HS-27A (cell line): ENCODE measurements around the gene SLC1A2.

Experiments
- DNase-seq: peaks from one replicate; pipeline ENCODE4 v3.0.0-alpha.2; 2012; ENCODE audit warnings: low read depth, missing footprints

Gene SLC1A2

DNA sequence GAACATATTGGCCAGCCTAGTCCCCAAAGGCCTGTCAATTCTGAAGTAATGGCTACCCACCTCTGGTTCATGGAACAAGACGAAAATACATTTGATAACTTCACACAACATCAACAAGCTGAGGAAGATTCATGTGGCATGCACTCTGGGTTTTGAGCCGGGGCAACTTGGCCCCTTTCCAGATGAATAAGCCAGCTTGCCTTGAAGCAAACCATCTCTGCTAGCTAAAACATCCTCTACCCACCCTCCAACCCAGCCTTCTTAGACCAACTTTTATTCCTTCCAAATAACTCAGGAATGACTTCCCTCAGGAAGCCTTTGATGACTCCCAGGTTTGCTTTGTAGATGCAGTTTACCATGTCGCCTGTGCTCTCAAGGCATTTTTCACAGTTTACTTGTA lies 94.4 kb downstream of the SLC1A2 start:
- no peak for DNase-seq

DNA sequence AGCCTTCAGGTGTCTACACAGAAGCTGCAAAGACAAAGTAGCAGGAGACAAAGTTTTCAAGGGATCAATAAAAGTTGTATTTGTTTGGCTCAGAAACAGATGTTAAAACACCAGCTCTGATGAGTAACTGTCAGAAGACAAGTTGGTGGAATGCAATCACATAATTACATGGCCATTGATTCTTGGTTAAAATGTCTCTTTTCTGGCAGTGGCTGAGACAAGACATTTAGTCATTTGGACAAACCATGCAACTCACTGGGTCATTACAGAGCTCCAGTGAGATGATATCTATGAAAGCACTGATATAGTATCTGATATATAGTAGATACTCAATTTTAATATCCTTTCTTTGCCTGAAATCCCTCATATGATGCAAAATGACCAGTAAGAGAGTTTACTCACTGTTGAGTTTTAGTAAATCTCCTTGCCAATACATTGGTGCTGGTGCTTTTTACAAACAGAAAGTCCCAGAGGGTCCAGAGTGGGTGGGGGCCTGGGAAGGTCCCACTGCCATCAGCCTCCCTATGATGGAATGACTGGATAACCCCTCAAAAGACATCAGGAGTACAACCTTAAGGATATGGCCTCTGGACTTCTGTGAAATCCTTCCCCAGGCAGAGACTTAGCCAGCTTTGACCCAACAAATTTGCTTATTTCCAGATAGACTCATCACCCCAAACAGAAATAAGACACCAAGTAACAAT lies 95.0 kb downstream of the SLC1A2 start:
- DNase-seq: no peak

- no peak for DNase-seq
These were observed 96.1 kb downstream of the SLC1A2 start for GRCh38 chr11:35323076-35323868.

DNA sequence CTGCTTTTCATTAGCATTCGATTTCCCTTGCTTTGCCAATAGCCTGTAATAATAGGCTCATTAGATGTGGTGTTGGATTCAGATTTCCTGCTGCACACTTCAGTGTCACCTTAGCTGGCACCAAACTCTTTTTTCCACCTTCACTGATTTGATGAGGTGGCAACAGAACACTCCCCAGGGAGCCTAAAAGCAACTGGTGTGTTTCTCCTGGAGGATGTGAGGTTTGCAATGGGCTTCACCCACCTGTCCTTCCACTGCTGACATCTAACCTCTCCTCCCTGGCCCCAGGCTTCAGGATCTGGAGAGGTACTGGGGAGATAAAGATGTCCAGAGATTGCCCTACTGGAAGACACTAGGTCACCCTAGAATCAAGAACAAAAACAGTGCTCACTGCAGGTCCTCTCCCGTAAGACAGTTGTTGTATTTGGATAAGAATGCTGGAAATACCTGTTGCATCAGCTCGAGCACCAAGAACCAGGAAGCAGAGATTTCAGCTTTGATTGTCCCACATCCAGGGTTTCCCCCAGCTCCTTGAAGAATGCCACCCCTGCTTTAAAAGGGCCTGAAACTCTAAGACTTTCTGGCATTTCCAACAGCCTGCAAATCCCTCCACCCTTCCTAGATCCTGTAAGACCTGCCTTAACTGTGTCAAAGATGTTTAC lies 96.9 kb downstream of the SLC1A2 start:
- no peak for DNase-seq

- DNase-seq: no peak
These were observed 97.6 kb downstream of the SLC1A2 start for GRCh38 chr11:35321532-35322317.

DNA sequence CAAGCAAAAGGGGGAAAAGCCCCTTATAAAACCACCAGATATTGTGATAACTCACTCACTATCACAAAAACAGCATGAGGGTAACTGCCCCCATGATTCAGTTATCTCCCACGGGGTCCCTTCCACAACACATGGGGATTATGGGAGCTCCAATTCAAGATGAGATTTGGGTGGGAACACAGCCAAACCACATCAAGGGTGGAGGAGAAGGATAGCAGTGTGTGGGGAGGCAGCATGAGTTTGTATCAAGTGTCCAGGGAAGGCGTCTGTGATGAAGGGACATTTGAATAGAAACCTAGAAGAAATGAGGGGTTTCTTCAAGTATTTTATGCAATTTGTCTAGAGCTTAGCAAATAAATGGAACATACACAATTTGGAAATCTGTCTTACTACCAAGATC lies 98.2 kb downstream of the SLC1A2 start:
- DNase-seq: no peak

DNA sequence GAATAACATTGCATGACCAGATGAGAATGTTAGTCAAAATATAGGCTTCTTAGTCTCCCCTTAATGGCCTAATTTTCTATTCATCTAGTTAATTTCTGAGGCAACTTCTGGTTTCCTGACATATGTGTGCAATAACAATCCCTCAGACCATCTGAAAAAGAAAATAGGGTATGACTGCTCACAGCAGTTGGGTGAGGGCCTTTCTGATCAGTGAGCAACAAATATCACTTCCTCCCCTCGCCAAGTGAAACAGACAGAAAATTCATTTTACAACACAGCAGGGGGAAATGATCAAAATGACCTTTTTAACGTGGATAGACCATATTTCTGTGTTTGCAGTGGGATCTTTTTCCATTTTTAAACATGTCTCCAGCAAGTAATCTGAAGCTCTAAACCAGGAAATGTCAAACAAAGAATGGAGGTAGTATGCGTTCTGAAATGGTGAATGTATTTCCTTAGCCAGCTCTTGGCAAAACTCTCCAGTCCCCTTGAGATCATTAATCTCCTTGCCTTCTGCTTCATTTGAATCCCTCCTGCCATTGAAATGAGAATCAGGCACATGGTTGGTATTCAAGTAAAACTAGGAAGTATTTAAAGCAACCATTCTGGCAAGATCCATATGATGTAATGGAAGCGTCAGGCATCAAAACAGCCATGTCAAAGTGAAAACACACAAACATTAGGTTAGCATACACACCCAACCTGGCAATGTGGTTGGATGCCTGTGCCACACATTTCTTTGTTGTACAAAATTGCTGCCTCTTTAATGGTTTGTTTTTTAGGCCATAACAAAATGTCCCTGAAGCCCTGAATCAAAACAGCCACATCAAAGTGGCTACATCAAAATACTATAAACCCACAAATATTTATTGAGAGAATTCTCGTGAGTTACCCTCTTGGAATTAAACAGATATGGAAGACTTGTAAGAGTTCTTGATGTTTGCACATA lies 100.1 kb downstream of the SLC1A2 start:
- DNase-seq: no peak

DNA sequence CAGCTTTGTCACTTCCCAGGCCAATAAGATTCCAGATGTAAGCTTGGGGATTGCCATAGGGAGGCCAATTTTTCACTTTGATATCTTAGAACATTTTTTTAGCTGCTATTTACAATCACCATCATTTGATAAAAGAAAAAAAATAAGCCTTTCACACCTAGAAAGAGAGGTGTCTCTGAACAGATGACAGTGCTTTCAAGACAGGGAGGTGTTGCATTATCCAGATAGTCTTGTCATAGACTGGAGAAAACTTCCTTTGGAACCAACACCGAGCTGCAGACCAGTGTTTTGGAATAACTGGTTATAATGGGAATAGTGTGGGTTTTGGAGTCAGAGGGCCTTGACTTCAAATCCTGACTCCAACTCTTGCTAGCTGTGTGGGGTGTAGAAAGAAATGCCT lies 101.0 kb downstream of the SLC1A2 start:
- DNase-seq: no peak

DNA sequence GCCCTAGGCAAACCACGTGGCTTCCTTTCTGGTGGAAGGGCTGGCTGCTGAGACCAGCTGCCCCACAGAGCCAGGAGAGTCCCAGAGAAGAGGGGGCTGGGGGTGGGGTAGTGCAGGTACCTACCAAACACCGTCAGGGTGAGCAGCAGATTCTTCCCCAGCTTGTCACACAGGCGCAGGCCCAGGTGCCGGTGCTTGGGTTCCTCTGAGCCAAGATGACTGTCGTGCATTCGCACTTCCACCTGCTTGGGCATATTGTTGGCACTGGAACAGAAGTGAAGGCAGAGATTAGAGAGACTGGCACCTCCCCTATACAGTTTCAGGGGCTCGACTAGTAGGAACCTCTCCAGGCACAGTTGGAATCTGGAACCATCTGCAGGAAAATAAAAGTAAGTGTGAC lies 102.1 kb downstream of the SLC1A2 start:
- no peak for DNase-seq

GRCh38 chr11:35316161-35316560 lies 103.2 kb downstream of the SLC1A2 start:
- no peak for DNase-seq

DNA sequence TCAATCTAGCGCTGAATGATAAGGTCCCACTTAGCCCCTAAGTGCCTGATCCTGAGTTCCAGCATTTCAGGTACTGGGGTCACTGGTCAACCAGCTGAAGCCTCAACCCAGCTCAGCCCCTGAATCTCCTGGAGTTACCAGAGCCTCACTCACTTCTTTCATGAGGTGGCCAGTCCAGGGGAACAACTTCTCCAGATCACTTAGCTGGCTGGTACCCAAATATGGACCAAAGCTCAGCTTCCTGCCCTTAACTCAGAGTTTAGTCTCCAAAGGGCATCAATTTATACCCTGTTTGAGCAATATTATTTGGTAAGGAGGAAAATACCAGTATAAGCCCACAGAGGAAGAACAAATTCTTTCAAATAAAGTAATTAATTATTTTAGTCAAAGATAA lies 105.6 kb downstream of the SLC1A2 start:
- DNase-seq: no peak

- DNase-seq: no peak
These were observed 106.1 kb downstream of the SLC1A2 start for GRCh38 chr11:35313066-35313759.

DNA sequence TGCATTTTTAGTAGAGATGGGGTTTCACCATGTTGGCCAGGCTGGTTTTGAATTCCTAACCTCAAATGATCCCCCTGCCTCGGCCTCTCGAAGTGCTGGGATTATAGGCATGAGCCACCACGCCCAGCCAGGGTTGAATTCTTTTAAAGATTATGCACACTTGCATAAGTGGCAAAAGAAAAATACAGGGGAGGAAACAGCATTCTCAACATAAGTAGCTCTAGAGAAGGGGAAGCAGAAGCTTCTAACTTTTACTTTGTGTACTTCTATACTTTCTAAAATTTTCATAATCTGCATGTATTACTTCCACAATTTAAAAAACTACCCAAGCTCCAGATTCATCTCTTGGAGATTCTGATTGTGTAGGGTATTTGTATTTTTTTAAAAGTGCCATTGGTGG lies 108.0 kb downstream of the SLC1A2 start:
- DNase-seq: no peak

GRCh38 chr11:35308157-35308556 lies 111.2 kb downstream of the SLC1A2 start:
- no peak for DNase-seq

DNA sequence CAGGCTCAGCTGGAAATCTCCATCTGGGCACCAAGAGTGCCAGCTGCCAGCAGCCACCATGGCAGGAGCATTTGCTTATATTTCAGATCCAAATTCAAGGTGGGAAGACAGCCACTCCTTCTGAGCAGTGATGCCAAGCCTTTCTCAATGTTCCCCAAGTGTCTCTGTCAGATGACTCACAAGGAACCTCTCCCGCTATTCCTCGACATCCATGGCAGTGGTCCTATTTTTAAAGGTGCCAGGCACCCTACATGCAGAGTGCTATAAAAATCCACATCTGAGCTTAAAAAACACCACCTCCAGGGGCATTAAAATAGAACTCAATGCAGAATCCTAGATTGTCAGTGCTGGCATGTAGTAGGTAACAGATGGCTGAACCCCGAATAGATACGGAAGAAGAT lies 112.1 kb downstream of the SLC1A2 start:
- DNase-seq: no peak

GRCh38 chr11:35305670-35306382 lies 113.5 kb downstream of the SLC1A2 start:
- DNase-seq: no peak

- no peak for DNase-seq
These were observed 114.4 kb downstream of the SLC1A2 start for GRCh38 chr11:35304900-35305460.

GRCh38 chr11:35304386-35304775 lies 115.0 kb downstream of the SLC1A2 start:
- no peak for DNase-seq

DNA sequence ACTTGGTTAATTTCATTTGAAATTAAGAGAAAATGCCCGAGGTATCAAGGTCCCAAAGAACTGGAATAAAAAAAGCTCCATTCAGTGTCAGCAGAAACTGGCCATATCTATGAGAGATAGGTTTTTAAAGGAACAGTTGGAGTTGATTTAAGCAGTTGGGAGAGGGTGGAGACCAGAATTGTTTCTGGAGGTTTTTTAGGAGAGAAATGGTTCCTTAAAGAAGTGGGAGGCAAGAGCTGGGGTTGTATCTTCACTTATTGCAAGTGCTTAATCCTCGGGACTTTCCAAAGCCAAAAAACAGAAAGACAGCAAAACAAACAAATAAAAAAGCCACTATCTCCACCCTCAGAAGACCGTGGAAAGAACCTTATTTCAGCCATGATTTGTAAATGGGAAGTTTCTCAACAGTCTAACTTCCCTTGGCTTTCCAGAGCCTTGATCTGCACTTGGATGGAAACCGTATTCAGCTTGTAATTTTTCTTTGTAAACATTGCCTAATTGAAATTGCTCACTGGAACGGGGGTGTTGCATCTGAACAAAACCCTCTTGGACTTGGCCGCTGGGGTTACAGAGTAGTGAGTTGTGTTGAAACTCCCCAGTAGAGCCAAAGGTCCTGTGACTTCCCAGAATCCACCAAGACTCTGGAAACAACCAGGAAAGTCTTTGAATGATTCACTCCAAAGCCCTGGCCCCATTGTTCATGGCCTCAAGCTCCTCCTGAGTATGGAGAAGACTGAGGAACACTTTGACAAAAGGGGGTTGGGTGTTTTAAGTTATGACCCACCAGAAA lies 115.6 kb downstream of the SLC1A2 start:
- DNase-seq: no peak
